Vagina (tissue), 2 donors: ENCODE data around the gene LAMB1. TPM values are rescaled to one million over a fixed set of nuclear protein-coding genes. Genes with fewer than 3 reads are reported as not detected.

Source experiments
- DNase-seq, 2 donors: peaks; one replicate each; pipeline ENCODE4 v3.0.0-alpha.2; 2017; ENCODE audit errors: extremely low spot score in 2 of 2
- H3K27ac ChIP-seq: fragments of 200-600 bp; sonication (generic); one replicate; pipeline ENCODE4 v1.5.1; 2019
- H3K27me3 ChIP-seq: fragments of 200-600 bp; sonication (generic); one replicate; pipeline ENCODE4 v1.5.1; 2019
- H3K36me3 ChIP-seq, 2 donors: fragments of 200-600 bp; sonication (generic); one replicate each; pipeline ENCODE4 v1.5.1; 2017 to 2019
- H3K4me1 ChIP-seq: fragments of 200-600 bp; sonication (generic); one replicate; pipeline ENCODE4 v1.5.1; 2019
- H3K4me3 ChIP-seq, 2 donors: fragments of 200-600 bp; sonication (generic); 1 replicate in 1 of 2; 2 replicates in 1 of 2; pipeline ENCODE4 v1.5.1; 2016 to 2019
- H3K9me3 ChIP-seq: fragments of 200-600 bp; sonication (generic); one replicate; pipeline ENCODE4 v1.5.1; 2019
- POLR2A ChIP-seq, 2 donors: fragments of 450-650 bp; IDR thresholded peaks; one replicate each; pipeline ENCODE4 v1.6.1; 2017; ENCODE audit warnings: antibody characterized with exemption in 2 of 2, mild to moderate bottlenecking in 2 of 2, moderate library complexity in 2 of 2
- POLR2AphosphoS5 ChIP-seq, 2 donors: sonication (generic); formaldehyde crosslinking; IDR thresholded peaks; one replicate each; pipeline ENCODE4 v1.9.0; 2017; ENCODE audit warnings: antibody characterized with exemption in 2 of 2, mild to moderate bottlenecking in 2 of 2, low read depth in 1 of 2; ENCODE audit not compliant: insufficient read depth in 1 of 2
- intact Hi-C: fragments of 100-400 bp; cut with DNase I; formaldehyde crosslinking; loops from one replicate; pipeline ENCODE4 v1.15.1; 2023
- total RNA-seq: library from RNA; depleted of rRNA; stranded (reverse); fragments of >200 nt; gene quantifications from one replicate; pipeline ENCODE4 v1.2.3, GENCODE V29; 2016
- TF ChIP-seq, protein P1 (sequence below), 3 experiments: fragments of 450-650 bp in 2 of 3; fragments of 200-600 bp in 1 of 3; sonication (generic) in 1 of 3; IDR thresholded peaks; one replicate each; pipeline ENCODE4 v1.5.1; 2017 to 2019; ENCODE audit warnings: antibody characterized with exemption in 3 of 3, mild to moderate bottlenecking in 2 of 3, moderate library complexity in 2 of 3

LAMB1 gene
- total RNA-seq, 1 donor from 2014 or later: 152 TPM

DNA sequence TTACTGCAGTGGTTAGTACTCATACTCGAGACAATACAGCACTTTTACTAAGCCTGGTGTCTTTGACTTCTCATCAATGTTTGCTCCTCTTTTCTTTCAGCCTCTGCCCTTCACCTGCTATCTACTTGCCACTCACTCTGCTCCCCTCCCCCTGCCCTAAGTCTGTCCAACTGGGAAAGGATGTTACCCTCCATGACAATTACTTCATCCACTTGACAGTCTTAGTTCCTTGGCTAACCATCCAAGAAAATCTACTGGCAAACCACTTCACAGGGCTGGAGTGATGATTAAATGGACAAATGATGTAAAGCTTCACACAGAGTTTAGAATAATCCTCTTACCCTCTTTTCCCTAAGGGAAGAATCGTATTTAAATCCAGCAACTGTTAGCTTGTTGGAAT, 120.2 kb downstream of the LAMB1 start:
- Histone ChIP-seq H3K9me3 (no peaks in the 10 kb centered on the region), H3K36me3 (no peaks in the 10 kb centered on the region), H3K4me3 (no peak overlapping the region), H3K27me3 (no peaks in the 10 kb centered on the region), H3K4me1 (peaks cover 8% of the 10 kb centered on the region), H3K27ac (no peak overlapping the region)
- TF ChIP-seq, protein P1, sequence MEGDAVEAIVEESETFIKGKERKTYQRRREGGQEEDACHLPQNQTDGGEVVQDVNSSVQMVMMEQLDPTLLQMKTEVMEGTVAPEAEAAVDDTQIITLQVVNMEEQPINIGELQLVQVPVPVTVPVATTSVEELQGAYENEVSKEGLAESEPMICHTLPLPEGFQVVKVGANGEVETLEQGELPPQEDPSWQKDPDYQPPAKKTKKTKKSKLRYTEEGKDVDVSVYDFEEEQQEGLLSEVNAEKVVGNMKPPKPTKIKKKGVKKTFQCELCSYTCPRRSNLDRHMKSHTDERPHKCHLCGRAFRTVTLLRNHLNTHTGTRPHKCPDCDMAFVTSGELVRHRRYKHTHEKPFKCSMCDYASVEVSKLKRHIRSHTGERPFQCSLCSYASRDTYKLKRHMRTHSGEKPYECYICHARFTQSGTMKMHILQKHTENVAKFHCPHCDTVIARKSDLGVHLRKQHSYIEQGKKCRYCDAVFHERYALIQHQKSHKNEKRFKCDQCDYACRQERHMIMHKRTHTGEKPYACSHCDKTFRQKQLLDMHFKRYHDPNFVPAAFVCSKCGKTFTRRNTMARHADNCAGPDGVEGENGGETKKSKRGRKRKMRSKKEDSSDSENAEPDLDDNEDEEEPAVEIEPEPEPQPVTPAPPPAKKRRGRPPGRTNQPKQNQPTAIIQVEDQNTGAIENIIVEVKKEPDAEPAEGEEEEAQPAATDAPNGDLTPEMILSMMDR (IDR thresholded peaks at IDR 0.05): no peak
- TF ChIP-seq POLR2A (IDR thresholded peaks at IDR 0.05): no peak
- no peak for TF ChIP-seq POLR2AphosphoS5 (IDR thresholded peaks at IDR 0.05; ENCODE audit: insufficient read depth in 1 of 2, low read depth in 1 of 2)
- intact Hi-C loops: no loop called here
- no peak for DNase-seq

DNA sequence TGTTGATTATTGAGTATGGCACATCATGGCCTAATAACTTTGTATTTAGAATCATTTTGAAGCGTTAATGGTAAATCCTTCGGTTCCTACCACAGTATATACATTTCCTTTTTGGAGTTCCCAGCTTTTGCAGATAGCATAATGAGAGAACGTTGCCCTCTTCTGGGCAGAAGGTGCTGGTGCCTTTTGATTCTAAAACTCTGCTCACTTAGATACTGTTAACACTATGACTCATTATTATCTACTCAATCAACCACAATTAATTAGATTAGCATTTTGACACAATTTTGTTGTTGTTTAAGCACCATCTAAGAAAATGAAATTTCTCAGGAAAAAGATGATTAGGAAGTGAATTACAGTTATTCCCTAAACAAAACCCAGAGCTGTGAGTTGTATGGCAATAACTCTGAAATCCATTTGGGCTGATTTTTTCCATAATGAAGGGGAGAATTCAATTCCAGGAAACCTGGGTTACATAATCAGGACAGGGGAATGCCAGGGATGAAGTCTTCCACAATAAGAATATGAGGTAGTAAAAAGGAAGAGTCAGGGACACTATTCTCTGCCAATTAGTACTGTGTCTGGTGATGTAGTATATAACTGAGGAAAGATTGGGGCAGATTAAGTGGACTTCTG, 123.4 kb downstream of the LAMB1 start:
- no peak for DNase-seq
- Histone ChIP-seq H3K9me3 (no peaks in the 10 kb centered on the region), H3K4me1 (peaks cover 8% of the 10 kb centered on the region), H3K27ac (no peak overlapping the region), H3K4me3 (no peak overlapping the region), H3K36me3 (no peaks in the 10 kb centered on the region), H3K27me3 (no peaks in the 10 kb centered on the region)
- intact Hi-C loops: no loop called here
- TF ChIP-seq POLR2AphosphoS5 (IDR thresholded peaks at IDR 0.05; ENCODE audit: insufficient read depth in 1 of 2, low read depth in 1 of 2) (no peak), POLR2A (IDR thresholded peaks at IDR 0.05) (no peak)
- TF ChIP-seq, protein P1 (IDR thresholded peaks at IDR 0.05): peak; percentile 40 to 64 (median 46)

DNA sequence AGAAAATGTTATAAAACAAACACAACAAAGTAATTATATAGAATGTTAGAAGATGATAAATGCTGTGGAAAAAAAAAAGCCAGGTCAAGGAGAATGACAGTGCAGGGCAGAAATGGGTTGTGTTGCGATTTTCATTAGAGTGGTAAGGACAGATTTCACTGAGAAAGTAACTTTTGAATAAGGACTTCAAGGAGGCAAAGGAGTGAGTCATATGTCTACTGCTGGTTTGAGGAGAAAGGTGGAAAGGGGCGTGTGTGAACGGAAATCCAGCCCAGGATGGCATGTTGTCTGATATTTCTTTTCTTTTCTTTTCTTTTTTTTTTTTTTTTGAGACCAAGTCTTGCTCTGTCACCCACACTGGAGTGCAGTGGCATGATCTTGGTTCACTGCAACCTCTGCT, 124.3 kb downstream of the LAMB1 start:
- Histone ChIP-seq H3K27me3 (no peaks in the 10 kb centered on the region), H3K27ac (no peak overlapping the region), H3K4me3 (no peak overlapping the region), H3K36me3 (no peaks in the 10 kb centered on the region), H3K4me1 (peaks cover 8% of the 10 kb centered on the region), H3K9me3 (no peaks in the 10 kb centered on the region)
- no peak for TF ChIP-seq POLR2A (IDR thresholded peaks at IDR 0.05)
- TF ChIP-seq POLR2AphosphoS5 (IDR thresholded peaks at IDR 0.05; ENCODE audit: insufficient read depth in 1 of 2, low read depth in 1 of 2): no peak
- TF ChIP-seq, protein P1 (IDR thresholded peaks at IDR 0.05): no peak
- intact Hi-C loops: no loop called here
- no peak for DNase-seq

DNA sequence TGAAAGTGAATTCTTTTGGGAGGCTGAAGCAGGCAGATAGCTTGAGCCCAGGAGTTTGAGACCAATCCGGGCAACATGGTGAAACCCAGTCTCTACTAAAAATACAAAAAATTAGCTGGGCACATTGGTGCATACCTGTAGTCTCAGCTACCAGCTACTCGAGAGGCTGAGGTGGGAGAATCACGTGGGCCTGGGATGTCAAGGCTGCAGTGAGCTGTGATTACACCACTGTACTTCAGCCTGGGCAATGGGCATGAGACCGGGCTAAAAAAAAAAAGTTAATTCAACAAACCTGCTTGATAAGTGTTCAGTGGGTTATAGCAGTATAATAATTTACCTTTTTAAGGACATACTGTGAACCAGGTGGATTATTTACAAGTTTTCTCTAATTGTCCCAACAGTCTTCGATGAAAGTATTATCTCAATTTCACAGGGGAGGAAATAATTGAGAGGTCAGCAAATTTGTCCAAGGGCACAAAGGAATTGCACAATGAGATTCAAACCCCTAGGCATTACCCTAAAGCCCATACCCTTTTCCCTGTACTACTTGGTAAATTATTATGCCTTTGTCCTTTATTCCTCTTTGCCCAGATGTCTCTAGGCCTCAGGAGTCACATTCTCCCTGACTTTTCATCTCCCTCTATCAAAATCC, 125.1 kb downstream of the LAMB1 start:
- TF ChIP-seq POLR2A (IDR thresholded peaks at IDR 0.05) (no peak), POLR2AphosphoS5 (IDR thresholded peaks at IDR 0.05; ENCODE audit: insufficient read depth in 1 of 2, low read depth in 1 of 2) (no peak)
- TF ChIP-seq, protein P1 (IDR thresholded peaks at IDR 0.05): no peak
- H3K4me1 ChIP-seq: peaks cover 8% of the 10 kb centered on the region
- no peak for DNase-seq
- H3K27ac ChIP-seq: no peak overlapping the region
- no peaks in the 10 kb centered on the region for H3K27me3 ChIP-seq
- H3K4me3 ChIP-seq: no peak overlapping the region
- H3K9me3 ChIP-seq: no peaks in the 10 kb centered on the region
- intact Hi-C loops: no loop called here
- H3K36me3 ChIP-seq: no peaks in the 10 kb centered on the region

DNA sequence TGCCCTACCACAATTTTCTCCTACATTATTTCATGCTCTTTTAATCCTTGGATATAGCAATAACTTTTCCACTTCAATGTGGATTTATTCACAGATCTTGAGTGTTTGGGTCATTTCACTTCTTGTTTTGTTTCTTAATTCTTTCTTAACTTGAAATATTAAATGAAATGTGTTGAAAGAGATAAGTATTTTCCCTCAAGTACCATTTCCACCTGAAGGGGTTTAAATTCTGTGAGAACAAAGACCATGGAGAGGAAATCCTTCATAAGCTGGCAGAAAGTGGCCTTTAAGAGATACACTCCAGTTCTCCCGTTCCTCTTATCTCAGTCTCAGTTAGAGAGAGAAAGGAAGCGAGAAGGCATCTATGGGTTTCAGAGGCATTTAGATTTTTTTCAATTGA, 126.0 kb downstream of the LAMB1 start:
- H3K36me3 ChIP-seq: no peaks in the 10 kb centered on the region
- DNase-seq: no peak
- H3K9me3 ChIP-seq: no peaks in the 10 kb centered on the region
- intact Hi-C loops: no loop called here
- H3K27ac ChIP-seq: no peak overlapping the region
- no peak overlapping the region for H3K4me3 ChIP-seq
- H3K27me3 ChIP-seq: no peaks in the 10 kb centered on the region
- TF ChIP-seq POLR2A (IDR thresholded peaks at IDR 0.05) (no peak), POLR2AphosphoS5 (IDR thresholded peaks at IDR 0.05; ENCODE audit: insufficient read depth in 1 of 2, low read depth in 1 of 2) (no peak)
- TF ChIP-seq, protein P1 (IDR thresholded peaks at IDR 0.05): no peak
- H3K4me1 ChIP-seq: peaks cover 8% of the 10 kb centered on the region
